ENCODE results near the gene CD300A.

GRCh38 chr17:74451557-74451956 is 14.9 kb upstream of the CD300A start:
- no peak for TF ChIP-seq ZNF449 (tag by site-specific recombination; IDR thresholded peaks at IDR 0.05)
- no peak for TF ChIP-seq ZNF350 (tag by site-specific recombination; IDR thresholded peaks at IDR 0.05)
